Measurements from ENCODE around the gene SBF1.
"Not testable (repeated sequence)": the region's sequence is repeated elsewhere in the genome, so short reads cannot be mapped to it uniquely, and the experiment has no call there.

The SBF1 gene

GRCh38 chr22:50397371-50398060, 77.3 kb downstream of the SBF1 start:
- DNase-seq (ENCODE audit: low read depth, low spot score) = not testable (repeated sequence)

GRCh38 chr22:50396751-50397370, 78.0 kb downstream of the SBF1 start:
- no peak for DNase-seq (ENCODE audit: low read depth, low spot score)
